ENCODE results near the gene STPG3. TPM values are rescaled to one million over a fixed set of nuclear protein-coding genes. Genes with fewer than 3 reads are reported as not detected.

Gene STPG3
- polyA plus RNA-seq, 1 donor (not counting 4 experiments of a cell fraction or from before 2014, with no cell fraction given) = not detected

GRCh38 chr9:137298401-137299202, 47.5 kb downstream of the STPG3 start:
- Histone ChIP-seq H3K79me2 (ENCODE audit: control insufficient read depth, insufficient read depth, low read length) (no peaks in the 10 kb centered on the region), H3K4me1 (ENCODE audit: control insufficient read depth, extremely low read depth, insufficient read depth, low read length) (peaks cover 18% of the 10 kb centered on the region), H3K27ac (ENCODE audit: control insufficient read depth, insufficient read depth, low read length) (no peak overlapping the region), H3K9me3 (ENCODE audit: control insufficient read depth, low read depth, low read length) (no peaks in the 10 kb centered on the region), H2AFZ (ENCODE audit: control insufficient read depth, low read length) (no peak overlapping the region), H3K36me3 (ENCODE audit: control insufficient read depth in 2 of 2, extremely low read depth in 1 of 2, insufficient read depth in 2 of 2, low read length in 2 of 2) (no peaks in the 10 kb centered on the region), H3K9ac (ENCODE audit: control insufficient read depth, extremely low read depth, insufficient read depth, low read length) (no peak overlapping the region), H4K20me1 (ENCODE audit: control insufficient read depth, extremely low read depth, insufficient read depth, low read length) (no peaks in the 10 kb centered on the region), H3K4me2 (ENCODE audit: control insufficient read depth, extremely low read depth, insufficient read depth, low read depth, low read length) (no peak overlapping the region), H3K27me3 (ENCODE audit: control insufficient read depth, extremely low read depth, insufficient read depth, low read length) (peaks cover 21% of the 10 kb centered on the region), H3K4me3 (ENCODE audit: control insufficient read depth in 2 of 3, extremely low read depth in 1 of 3, insufficient read depth in 2 of 3, low read depth in 1 of 3, low read length in 3 of 3) (no peak overlapping the region), H3K9me1 (ENCODE audit: control insufficient read depth, extremely low read depth, insufficient read depth, low read length) (no peaks in the 10 kb centered on the region)
- FAIRE-seq (no peak), DNase-seq (ENCODE audit: low read depth, low spot score) (no peak)
- TF ChIP-seq CTCF (optimal IDR thresholded peaks at IDR 0.05 in 1 of 3, IDR thresholded peaks at IDR 0.05 in 1 of 3, conservative IDR thresholded peaks at IDR 0.05 in 1 of 3; ENCODE audit: extremely low read depth in 1 of 3, insufficient read depth in 2 of 3, low read length in 3 of 3) (no peak), EZH2 (IDR thresholded peaks at IDR 0.05; ENCODE audit: low read length) (no peak)
- dilution Hi-C loops (cut with MboI; ENCODE audit: extremely low pct_ligation_motif_present, low sequenced_read_pairs) = no loop called here

GRCh38 chr9:137299203-137299565, 48.1 kb downstream of the STPG3 start:
- Histone ChIP-seq H3K79me2 (ENCODE audit: control insufficient read depth, insufficient read depth, low read length) (no peaks in the 10 kb centered on the region), H3K4me3 (ENCODE audit: control insufficient read depth in 2 of 3, extremely low read depth in 1 of 3, insufficient read depth in 2 of 3, low read depth in 1 of 3, low read length in 3 of 3) (no peak overlapping the region), H4K20me1 (ENCODE audit: control insufficient read depth, extremely low read depth, insufficient read depth, low read length) (no peaks in the 10 kb centered on the region), H2AFZ (ENCODE audit: control insufficient read depth, low read length) (no peak overlapping the region), H3K9me3 (ENCODE audit: control insufficient read depth, low read depth, low read length) (no peaks in the 10 kb centered on the region), H3K4me2 (ENCODE audit: control insufficient read depth, extremely low read depth, insufficient read depth, low read depth, low read length) (no peak overlapping the region), H3K9ac (ENCODE audit: control insufficient read depth, extremely low read depth, insufficient read depth, low read length) (no peak overlapping the region), H3K36me3 (ENCODE audit: control insufficient read depth in 2 of 2, extremely low read depth in 1 of 2, insufficient read depth in 2 of 2, low read length in 2 of 2) (no peaks in the 10 kb centered on the region), H3K27ac (ENCODE audit: control insufficient read depth, insufficient read depth, low read length) (no peak overlapping the region), H3K4me1 (ENCODE audit: control insufficient read depth, extremely low read depth, insufficient read depth, low read length) (peaks cover 19% of the 10 kb centered on the region), H3K27me3 (ENCODE audit: control insufficient read depth, extremely low read depth, insufficient read depth, low read length) (peaks cover 17% of the 10 kb centered on the region), H3K9me1 (ENCODE audit: control insufficient read depth, extremely low read depth, insufficient read depth, low read length) (no peaks in the 10 kb centered on the region)
- TF ChIP-seq EZH2 (IDR thresholded peaks at IDR 0.05; ENCODE audit: low read length) (no peak), CTCF (optimal IDR thresholded peaks at IDR 0.05 in 1 of 3, IDR thresholded peaks at IDR 0.05 in 1 of 3, conservative IDR thresholded peaks at IDR 0.05 in 1 of 3; ENCODE audit: extremely low read depth in 1 of 3, insufficient read depth in 2 of 3, low read length in 3 of 3) (no peak)
- dilution Hi-C loops (cut with MboI; ENCODE audit: extremely low pct_ligation_motif_present, low sequenced_read_pairs) = no loop called here
- no peak for DNase-seq (ENCODE audit: low read depth, low spot score)
- no peak for FAIRE-seq
